HAP-1 (cell line): ENCODE measurements around the gene DSTYK.

Experiments used
- DNase-seq, 2 experiments: peaks; one replicate each; pipeline ENCODE4 v3.0.0-alpha.2; 2016 to 2020; ENCODE audit warnings: low spot score in 2 of 2
- H3K27me3 ChIP-seq: fragments of 250-450 bp; sonication (Bioruptor Pico); 2 replicates; pipeline ENCODE4 v1.5.1; 2020; ENCODE audit warnings: low read depth, mild to moderate bottlenecking, moderate library complexity
- H3K36me3 ChIP-seq: fragments of 250-450 bp; sonication (Bioruptor Pico); replicated peaks from 2 replicates; pipeline ENCODE4 v1.5.1; 2020; ENCODE audit warnings: mild to moderate bottlenecking
- H3K4me1 ChIP-seq: fragments of 250-450 bp; sonication (Bioruptor Pico); 2 replicates; pipeline ENCODE4 v1.5.1; 2020; ENCODE audit warnings: mild to moderate bottlenecking
- H3K4me3 ChIP-seq: fragments of 250-450 bp; sonication (Bioruptor Pico); 2 replicates; pipeline ENCODE4 v1.5.1; 2020; ENCODE audit warnings: mild to moderate bottlenecking, moderate library complexity
- H3K9me3 ChIP-seq: fragments of 250-450 bp; sonication (Bioruptor Pico); 2 replicates; pipeline ENCODE4 v1.5.1; 2020; ENCODE audit warnings: mild to moderate bottlenecking, moderate library complexity
- in situ Hi-C: fragments of 300-500 bp; cut with MboI; formaldehyde crosslinking; loops from 3 replicates; pipeline ENCODE4 v1.14.3; 2020; ENCODE audit warnings: low sequenced_read_pairs, inconsistent platforms, mixed read lengths

DSTYK gene

GRCh38 chr1:205098242-205098641 lies 113.3 kb downstream of the DSTYK start:
- in situ Hi-C loops: no loop called here
- Histone ChIP-seq H3K4me3 (no peak overlapping the region), H3K36me3 (peaks cover 87% of the 10 kb centered on the region), H3K9me3 (no peaks in the 10 kb centered on the region), H3K4me1 (no peaks in the 10 kb centered on the region), H3K27me3 (no peaks in the 10 kb centered on the region)
- no peak for DNase-seq

GRCh38 chr1:205095422-205095821 lies 116.1 kb downstream of the DSTYK start:
- Histone ChIP-seq H3K9me3 (no peaks in the 10 kb centered on the region), H3K27me3 (no peaks in the 10 kb centered on the region), H3K4me3 (no peak overlapping the region), H3K36me3 (peaks cover 76% of the 10 kb centered on the region), H3K4me1 (no peaks in the 10 kb centered on the region)
- no peak for DNase-seq
- in situ Hi-C loops: no loop called here
